ENCODE data around the gene TWF2.
A peak's percentile ranks its signal among the peaks of the same experiment; 100 is the strongest.
"Not testable (repeated sequence)": the region's sequence is repeated elsewhere in the genome, so short reads cannot be mapped to it uniquely, and the experiment has no call there.

Gene TWF2

GRCh38 chr3:52238761-52239701, at the start of gene TWF2:
Gene TWF2 (minus strand): TSS chr3:52239158. CDS start chr3:52239016, 142 bp downstream.
- H3F3A ChIP-seq (ENCODE audit: insufficient read depth) = no peaks in the 10 kb centered on the region
- no peaks in the 10 kb centered on the region for H3K9me3 ChIP-seq (ENCODE audit: insufficient read depth, low read length)
- H3K4me2 ChIP-seq (ENCODE audit: low read depth, low read length, poor library complexity, severe bottlenecking) = peak within 1 kb of the TSS; percentile 58
- H3K27me3 ChIP-seq (ENCODE audit: low read length) = no peaks in the 10 kb centered on the region
- H3K36me3 ChIP-seq (ENCODE audit: low read length) = no peaks in the 10 kb centered on the region
- H3K9ac ChIP-seq (ENCODE audit: low read length) = peak within 1 kb of the TSS; percentile 89
- peaks cover 23% of the 10 kb centered on the region; the same call in 1 of the 2 replicates for H3K79me2 ChIP-seq (ENCODE audit: insufficient read depth, low read length)
- H4K20me1 ChIP-seq (ENCODE audit: low read depth, low read length) = no peaks in the 10 kb centered on the region
- peak within 1 kb of the TSS; percentile 51 for H3K27ac ChIP-seq (ENCODE audit: low read depth, low read length)
- H2AFZ ChIP-seq (ENCODE audit: low read depth, low read length, severe bottlenecking) = peak within 1 kb of the TSS; percentile 95
- H3K4me3 ChIP-seq (ENCODE audit: insufficient read depth, low read length, poor library complexity, severe bottlenecking) = peak within 1 kb of the TSS; percentile 73
- TF ChIP-seq CTCF (IDR thresholded peaks at IDR 0.05; ENCODE audit: insufficient read depth, low read length, poor library complexity, severe bottlenecking) (peak; percentile 53), EZH2phosphoT487 (conservative IDR thresholded peaks at IDR 0.05; ENCODE audit: low read length) (no peak)
- H3K9me2 ChIP-seq (replicated peaks; ENCODE audit: insufficient read depth, low read length) = no peaks in the 10 kb centered on the region

GRCh38 chr3:52288674-52289073, 49.7 kb upstream of the TWF2 start:
- peak overlapping the region; percentile 97; the same call in 1 of the 2 replicates for H3K27ac ChIP-seq (ENCODE audit: low read depth, low read length)
- H3K9ac ChIP-seq (ENCODE audit: low read length) = peak overlapping the region; percentile 82
- H3K79me2 ChIP-seq (ENCODE audit: insufficient read depth, low read length) = peaks cover 4% of the 10 kb centered on the region; the same call in 1 of the 2 replicates
- peak overlapping the region; percentile 62 for H3K4me2 ChIP-seq (ENCODE audit: low read depth, low read length, poor library complexity, severe bottlenecking)
- H2AFZ ChIP-seq (ENCODE audit: low read depth, low read length, severe bottlenecking) = no peak overlapping the region
- no peaks in the 10 kb centered on the region for H3K9me2 ChIP-seq (replicated peaks; ENCODE audit: insufficient read depth, low read length)
- H3K36me3 ChIP-seq (ENCODE audit: low read length) = no peaks in the 10 kb centered on the region
- H3K27me3 ChIP-seq (ENCODE audit: low read length) = no peaks in the 10 kb centered on the region
- H3K9me3 ChIP-seq (ENCODE audit: insufficient read depth, low read length) = no peaks in the 10 kb centered on the region
- TF ChIP-seq EZH2phosphoT487 (conservative IDR thresholded peaks at IDR 0.05; ENCODE audit: low read length) (no peak), CTCF (IDR thresholded peaks at IDR 0.05; ENCODE audit: insufficient read depth, low read length, poor library complexity, severe bottlenecking) (no peak)
- H4K20me1 ChIP-seq (ENCODE audit: low read depth, low read length) = no peaks in the 10 kb centered on the region
- H3F3A ChIP-seq (ENCODE audit: insufficient read depth) = 0 out of 2 replicates have a peak, but pooled peaks cover 5% of the 10 kb centered on the region
- H3K4me3 ChIP-seq (ENCODE audit: insufficient read depth, low read length, poor library complexity, severe bottlenecking) = peak overlapping the region; percentile 89

- no peak for TF ChIP-seq CTCF (IDR thresholded peaks at IDR 0.05; ENCODE audit: insufficient read depth, low read length, poor library complexity, severe bottlenecking)
- Histone ChIP-seq H2AFZ (ENCODE audit: low read depth, low read length, severe bottlenecking) (no peak overlapping the region), H3K4me3 (ENCODE audit: insufficient read depth, low read length, poor library complexity, severe bottlenecking) (peak overlapping the region; percentile 89), H3K9me3 (ENCODE audit: insufficient read depth, low read length) (no peaks in the 10 kb centered on the region), H3K36me3 (ENCODE audit: low read length) (no peaks in the 10 kb centered on the region), H4K20me1 (ENCODE audit: low read depth, low read length) (no peaks in the 10 kb centered on the region), H3K79me2 (ENCODE audit: insufficient read depth, low read length) (peaks cover 4% of the 10 kb centered on the region; the same call in 1 of the 2 replicates), H3K9ac (ENCODE audit: low read length) (peak overlapping the region; percentile 82), H3K27me3 (ENCODE audit: low read length) (no peaks in the 10 kb centered on the region), H3K4me2 (ENCODE audit: low read depth, low read length, poor library complexity, severe bottlenecking) (peak overlapping the region; percentile 62), H3F3A (ENCODE audit: insufficient read depth) (0 out of 2 replicates have a peak, but pooled peaks cover 5% of the 10 kb centered on the region), H3K9me2 (replicated peaks; ENCODE audit: insufficient read depth, low read length) (no peaks in the 10 kb centered on the region), H3K27ac (ENCODE audit: low read depth, low read length) (no peak overlapping the region)
Observed at GRCh38 chr3:52286777-52287110, 47.8 kb upstream of the TWF2 start.

- not testable (repeated sequence) for H3K27me3 ChIP-seq (ENCODE audit: low read length); H3K36me3 ChIP-seq (ENCODE audit: low read length); H3K9me3 ChIP-seq (ENCODE audit: insufficient read depth, low read length); H4K20me1 ChIP-seq (ENCODE audit: low read depth, low read length); H3K79me2 ChIP-seq (ENCODE audit: insufficient read depth, low read length); H3K9ac ChIP-seq (ENCODE audit: low read length); H2AFZ ChIP-seq (ENCODE audit: low read depth, low read length, severe bottlenecking); H3K4me2 ChIP-seq (ENCODE audit: low read depth, low read length, poor library complexity, severe bottlenecking); H3K9me2 ChIP-seq (replicated peaks; ENCODE audit: insufficient read depth, low read length); H3K27ac ChIP-seq (ENCODE audit: low read depth, low read length); H3K4me3 ChIP-seq (ENCODE audit: insufficient read depth, low read length, poor library complexity, severe bottlenecking)
- H3F3A ChIP-seq (ENCODE audit: insufficient read depth) = peaks cover 15% of the 10 kb centered on the region
Observed at GRCh38 chr3:52284051-52284450, 45.1 kb upstream of the TWF2 start.
